ENCODE measurements around the gene AFG3L2.

Gene AFG3L2

GRCh38 chr18:12315490-12315889 is 61.5 kb downstream of the AFG3L2 start:
- Histone ChIP-seq H3K27me3 (ENCODE audit: insufficient read depth, low read length) (peaks cover 15% of the 10 kb centered on the region; the same call in 1 of the 2 replicates), H3K4me3 (ENCODE audit: low read depth, low read length, poor library complexity, severe bottlenecking) (no peak overlapping the region), H3K4me1 (ENCODE audit: insufficient read depth, low read length, severe bottlenecking) (no peaks in the 10 kb centered on the region), H3K36me3 (ENCODE audit: insufficient read depth, low read length) (no peaks in the 10 kb centered on the region; the same call in 1 of the 2 replicates), H3F3A (ENCODE audit: insufficient read depth, low read length) (no peaks in the 10 kb centered on the region), H3K79me2 (ENCODE audit: insufficient read depth, low read length) (no peaks in the 10 kb centered on the region), H3K27ac (ENCODE audit: low read depth, low read length, poor library complexity, severe bottlenecking) (no peak overlapping the region), H4K20me1 (ENCODE audit: insufficient read depth, low read length) (no peaks in the 10 kb centered on the region), H3K9me3 (ENCODE audit: low read length) (peaks cover 11% of the 10 kb centered on the region), H3K9ac (ENCODE audit: low read length) (no peak overlapping the region), H2AFZ (ENCODE audit: low read length) (no peak overlapping the region), H3K4me2 (ENCODE audit: low read length) (no peak overlapping the region), H3K9me2 (ENCODE audit: low read depth, low read length) (no peaks in the 10 kb centered on the region)
- TF ChIP-seq EZH2 (IDR thresholded peaks at IDR 0.05; ENCODE audit: borderline replicate concordance, low read length), result no peak
- TF ChIP-seq CTCF (IDR thresholded peaks at IDR 0.05; ENCODE audit: low read length), result no peak

GRCh38 chr18:12314591-12315305 is 62.3 kb downstream of the AFG3L2 start:
- Histone ChIP-seq H3K4me2 (ENCODE audit: low read length) (no peak overlapping the region), H3K27me3 (ENCODE audit: insufficient read depth, low read length) (peaks cover 15% of the 10 kb centered on the region; the same call in 1 of the 2 replicates), H3K9ac (ENCODE audit: low read length) (no peak overlapping the region), H4K20me1 (ENCODE audit: insufficient read depth, low read length) (no peaks in the 10 kb centered on the region), H3K9me3 (ENCODE audit: low read length) (peaks cover 11% of the 10 kb centered on the region), H3F3A (ENCODE audit: insufficient read depth, low read length) (no peaks in the 10 kb centered on the region), H3K4me1 (ENCODE audit: insufficient read depth, low read length, severe bottlenecking) (no peaks in the 10 kb centered on the region), H3K9me2 (ENCODE audit: low read depth, low read length) (no peaks in the 10 kb centered on the region), H3K27ac (ENCODE audit: low read depth, low read length, poor library complexity, severe bottlenecking) (no peak overlapping the region), H3K36me3 (ENCODE audit: insufficient read depth, low read length) (no peaks in the 10 kb centered on the region; the same call in 1 of the 2 replicates), H2AFZ (ENCODE audit: low read length) (no peak overlapping the region), H3K4me3 (ENCODE audit: low read depth, low read length, poor library complexity, severe bottlenecking) (no peak overlapping the region), H3K79me2 (ENCODE audit: insufficient read depth, low read length) (no peaks in the 10 kb centered on the region)
- TF ChIP-seq EZH2 (IDR thresholded peaks at IDR 0.05; ENCODE audit: borderline replicate concordance, low read length), result no peak
- no peak for TF ChIP-seq CTCF (IDR thresholded peaks at IDR 0.05; ENCODE audit: low read length)

GRCh38 chr18:12313530-12314245 is 63.3 kb downstream of the AFG3L2 start:
- no peaks in the 10 kb centered on the region; the same call in 1 of the 2 replicates for H3K36me3 ChIP-seq (ENCODE audit: insufficient read depth, low read length)
- H3K27me3 ChIP-seq (ENCODE audit: insufficient read depth, low read length), result peaks cover 15% of the 10 kb centered on the region; the same call in 1 of the 2 replicates
- H3K9ac ChIP-seq (ENCODE audit: low read length), result no peak overlapping the region
- H3K79me2 ChIP-seq (ENCODE audit: insufficient read depth, low read length), result no peaks in the 10 kb centered on the region
- TF ChIP-seq CTCF (IDR thresholded peaks at IDR 0.05; ENCODE audit: low read length) (no peak), EZH2 (IDR thresholded peaks at IDR 0.05; ENCODE audit: borderline replicate concordance, low read length) (no peak)
- H3K9me2 ChIP-seq (ENCODE audit: low read depth, low read length), result no peaks in the 10 kb centered on the region
- H3K4me1 ChIP-seq (ENCODE audit: insufficient read depth, low read length, severe bottlenecking), result no peaks in the 10 kb centered on the region
- no peak overlapping the region for H3K27ac ChIP-seq (ENCODE audit: low read depth, low read length, poor library complexity, severe bottlenecking)
- H2AFZ ChIP-seq (ENCODE audit: low read length), result no peak overlapping the region
- H4K20me1 ChIP-seq (ENCODE audit: insufficient read depth, low read length), result no peaks in the 10 kb centered on the region
- no peaks in the 10 kb centered on the region for H3F3A ChIP-seq (ENCODE audit: insufficient read depth, low read length)
- peaks cover 11% of the 10 kb centered on the region for H3K9me3 ChIP-seq (ENCODE audit: low read length)
- H3K4me2 ChIP-seq (ENCODE audit: low read length), result no peak overlapping the region
- no peak overlapping the region for H3K4me3 ChIP-seq (ENCODE audit: low read depth, low read length, poor library complexity, severe bottlenecking)

All from OCI-LY1 (cell line).